MM.1S (cell line): ENCODE measurements around the gene HYKK.

Source experiments
- CTCF ChIP-seq: fragments of 300-600 bp; sonication (generic); IDR thresholded peaks from 2 replicates; pipeline ENCODE4 v1.5.1; 2016; ENCODE audit warnings: antibody characterized with exemption, low read length, mixed read lengths
- EZH2 ChIP-seq: fragments of 300-600 bp; sonication (generic); optimal IDR thresholded peaks from 2 replicates; pipeline ENCODE3; 2017; ENCODE audit warnings: low read depth, mild to moderate bottlenecking, antibody characterized with exemption, low read length, mixed read lengths

GRCh38 chr15:78561490-78561889, 54.1 kb downstream of the HYKK start:
- TF ChIP-seq CTCF (no peak), EZH2 (no peak)
